HepG2 (cell line): Measurements from ENCODE around the gene EIF4EBP3. TPM values are rescaled to one million over a fixed set of nuclear protein-coding genes. Genes with fewer than 3 reads are reported as not detected.

Experiments
- BRD4 ChIP-seq: sonication (generic); formaldehyde crosslinking; IDR thresholded peaks from 2 replicates; pipeline ENCODE4 v1.4.0; 2020; ENCODE audit warnings: missing genetic modification reagents
- CREB1 ChIP-seq, 2 experiments: fragments of 450-650 bp in 1 of 2; IDR thresholded peaks; 2 replicates each; pipeline ENCODE4 v1.6.1; 2016 to 2017; ENCODE audit warnings: control low read depth in 1 of 2, mild to moderate bottlenecking in 1 of 2, missing compliant biosample characterization in 1 of 2, missing genetic modification characterization in 1 of 2
- FOXJ3 ChIP-seq: sonication (generic); formaldehyde crosslinking; IDR thresholded peaks from 2 replicates; pipeline ENCODE4 v1.4.0; 2020; ENCODE audit warnings: missing genetic modification reagents, mild to moderate bottlenecking, borderline replicate concordance
- FOXO4 ChIP-seq: sonication (generic); formaldehyde crosslinking; conservative IDR thresholded peaks from 2 replicates; pipeline ENCODE4 v1.8.1; 2023; ENCODE audit warnings: missing genetic modification reagents
- JARID2 ChIP-seq: sonication (generic); formaldehyde crosslinking; IDR thresholded peaks from 2 replicates; pipeline ENCODE4 v1.8.1; 2023; ENCODE audit warnings: missing genetic modification reagents, inconsistent platforms; ENCODE audit not compliant: insufficient replicate concordance
- KDM4B ChIP-seq: sonication (generic); formaldehyde crosslinking; IDR thresholded peaks from 2 replicates; pipeline ENCODE4 v1.4.0; 2020; ENCODE audit warnings: missing genetic modification reagents
- MIER3 ChIP-seq: IDR thresholded peaks from 2 replicates; pipeline ENCODE4 v1.6.1; 2016; ENCODE audit warnings: missing compliant biosample characterization, borderline replicate concordance
- MTERF4 ChIP-seq: sonication (generic); formaldehyde crosslinking; IDR thresholded peaks from 2 replicates; pipeline ENCODE4 v1.8.0; 2023; ENCODE audit warnings: mild to moderate bottlenecking, missing genetic modification reagents
- NFE2L2 ChIP-seq: fragments of 150-350 bp; IDR thresholded peaks from 2 replicates; pipeline ENCODE4 v1.6.1; 2014; ENCODE audit warnings: low read length
- POLR2AphosphoS2 ChIP-seq: IDR thresholded peaks from 2 replicates; pipeline ENCODE4 v1.6.1; 2011; ENCODE audit warnings: low read depth, low read length, improper control_type of control experiment
- REPIN1 ChIP-seq: sonication (generic); formaldehyde crosslinking; IDR thresholded peaks from 2 replicates; pipeline ENCODE4 v1.8.0; 2022; ENCODE audit warnings: missing genetic modification reagents, low read depth, mild to moderate bottlenecking, borderline replicate concordance
- TCF7L2 ChIP-seq: IDR thresholded peaks from 2 replicates; pipeline ENCODE4 v1.6.1; 2011; ENCODE audit warnings: mild to moderate bottlenecking, low read depth, low read length, moderate library complexity
- THRA ChIP-seq: sonication (generic); formaldehyde crosslinking; IDR thresholded peaks from 2 replicates; pipeline ENCODE4 v1.4.0; 2020; ENCODE audit warnings: missing genetic modification reagents, borderline replicate concordance
- ZFP36 ChIP-seq: fragments of 150-350 bp; IDR thresholded peaks from 2 replicates; pipeline ENCODE4 v1.6.1; 2018; ENCODE audit warnings: borderline replicate concordance, low read length, low read depth; ENCODE audit not compliant: partially characterized antibody
- ZFP37 ChIP-seq: sonication (generic); formaldehyde crosslinking; IDR thresholded peaks from 2 replicates; pipeline ENCODE4 v1.4.0; 2020; ENCODE audit warnings: missing genetic modification reagents, borderline replicate concordance
- ZFY ChIP-seq: sonication (generic); formaldehyde crosslinking; IDR thresholded peaks from 2 replicates; pipeline ENCODE4 v1.4.0; 2020; ENCODE audit warnings: missing genetic modification reagents
- ZNF276 ChIP-seq: sonication (generic); formaldehyde crosslinking; IDR thresholded peaks from 2 replicates; pipeline ENCODE4 v1.4.0; 2020; ENCODE audit warnings: mild to moderate bottlenecking, low read depth, missing genetic modification reagents
- ZNF609 ChIP-seq: sonication (generic); formaldehyde crosslinking; IDR thresholded peaks from 2 replicates; pipeline ENCODE4 v1.4.0; 2020; ENCODE audit warnings: mild to moderate bottlenecking, missing genetic modification reagents, borderline replicate concordance
- polyA plus RNA-seq, 8 experiments: library from polyadenylated mRNA; depleted of rRNA in 3 of 8; stranded (reverse) in 7 of 8; unstranded in 1 of 8; fragments of >200 nt; fragmentation: Illumina TruSeq in 4 of 8; extraction: Trizol in 4 of 8; gene quantifications; 2 replicates each; pipeline versions ENCODE4 v1.2.1 to v1.2.3, GENCODE V29; 2011 to 2016; ENCODE audit warnings: low read depth in 4 of 8, missing spikeins in 1 of 8, mixed read lengths in 1 of 8; ENCODE audit not compliant: insufficient read depth in 1 of 8
- total RNA-seq, 5 experiments: library from RNA; depleted of rRNA; stranded (reverse); fragments of >200 nt; fragmentation: Illumina TruSeq; extraction: Trizol; gene quantifications; 2 replicates each; pipeline ENCODE4 v1.2.3, GENCODE V29; 2016; ENCODE audit warnings: low read depth in 1 of 5

EIF4EBP3 gene
- total and polyA plus RNA-seq, 2 of the 13 experiments (the other 11 are each of a cell fraction or from before 2014, with no cell fraction given): 0.61 to 1.7 TPM

GRCh38 chr5:140557136-140557805 is 9.8 kb downstream of the EIF4EBP3 start, which contains the start of gene SRA1 (continued):
- TF ChIP-seq ZNF609 (CRISPR knock-in tag) (peak; percentile 32; the same call in 1 of the 2 replicates), TCF7L2 (no peak), ZFP36 (no peak), FOXO4 (no peak), JARID2 (CRISPR knock-in tag) (peak; percentile 87), KDM4B (CRISPR knock-in tag) (peak; percentile 92), REPIN1 (peak; percentile 61), BRD4 (CRISPR knock-in tag) (peak; percentile 86), MIER3 (CRISPR knock-in tag) (0 out of 2 replicates have a peak, but pooled peaks have one; percentile 28), ZNF276 (CRISPR knock-in tag) (no peak), MTERF4 (CRISPR knock-in tag) (0 out of 2 replicates have a peak, but pooled peaks have one; percentile 15), ZFP37 (CRISPR knock-in tag) (0 out of 2 replicates have a peak, but pooled peaks have one; percentile 60), THRA (CRISPR knock-in tag) (peak; percentile 61; the same call in 1 of the 2 replicates), POLR2AphosphoS2 (peak; percentile 86), ZFY (CRISPR knock-in tag) (peak; percentile 91), NFE2L2 (no peak), CREB1 (IDR thresholded peaks at IDR 0.05) (peak; percentile 88), CREB1 (CRISPR knock-in tag; IDR thresholded peaks at IDR 0.05) (peak; percentile 96), FOXJ3 (CRISPR knock-in tag) (no peak)
